ENCODE data around the gene BAHCC1. TPM values are rescaled to one million over a fixed set of nuclear protein-coding genes. Genes with fewer than 3 reads are reported as not detected.

BAHCC1 gene
- total RNA-seq, 2 experiments from 2014 or later, result 0.20 to 0.41 TPM

DNA sequence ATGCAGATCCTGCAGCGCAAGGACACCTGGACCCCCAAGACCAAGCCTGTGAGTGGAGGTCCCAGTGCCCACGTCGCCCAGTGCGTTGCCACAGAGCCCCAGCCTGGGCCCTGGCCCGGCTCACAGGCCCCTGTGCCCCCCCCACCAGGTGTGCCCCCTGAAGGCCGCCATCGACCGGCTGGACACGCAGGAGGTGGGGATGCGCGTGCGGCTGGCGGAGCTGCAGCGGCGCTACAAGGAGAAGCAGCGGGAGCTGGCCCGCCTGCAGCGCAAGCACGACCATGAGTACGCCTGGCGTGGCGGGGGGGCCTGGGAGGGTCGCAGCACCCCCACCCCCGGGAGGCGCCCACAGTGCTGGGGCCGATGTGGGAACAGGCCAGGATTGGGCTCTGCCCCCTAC is 56.6 kb downstream of the BAHCC1 start:
- H3K4me1 ChIP-seq (ENCODE audit: insufficient read depth, low read length), result peaks cover 14% of the 10 kb centered on the region
- intact Hi-C loops (cut with DNase I, micrococcal nuclease), result no loop called here
- TF ChIP-seq, protein P1, sequence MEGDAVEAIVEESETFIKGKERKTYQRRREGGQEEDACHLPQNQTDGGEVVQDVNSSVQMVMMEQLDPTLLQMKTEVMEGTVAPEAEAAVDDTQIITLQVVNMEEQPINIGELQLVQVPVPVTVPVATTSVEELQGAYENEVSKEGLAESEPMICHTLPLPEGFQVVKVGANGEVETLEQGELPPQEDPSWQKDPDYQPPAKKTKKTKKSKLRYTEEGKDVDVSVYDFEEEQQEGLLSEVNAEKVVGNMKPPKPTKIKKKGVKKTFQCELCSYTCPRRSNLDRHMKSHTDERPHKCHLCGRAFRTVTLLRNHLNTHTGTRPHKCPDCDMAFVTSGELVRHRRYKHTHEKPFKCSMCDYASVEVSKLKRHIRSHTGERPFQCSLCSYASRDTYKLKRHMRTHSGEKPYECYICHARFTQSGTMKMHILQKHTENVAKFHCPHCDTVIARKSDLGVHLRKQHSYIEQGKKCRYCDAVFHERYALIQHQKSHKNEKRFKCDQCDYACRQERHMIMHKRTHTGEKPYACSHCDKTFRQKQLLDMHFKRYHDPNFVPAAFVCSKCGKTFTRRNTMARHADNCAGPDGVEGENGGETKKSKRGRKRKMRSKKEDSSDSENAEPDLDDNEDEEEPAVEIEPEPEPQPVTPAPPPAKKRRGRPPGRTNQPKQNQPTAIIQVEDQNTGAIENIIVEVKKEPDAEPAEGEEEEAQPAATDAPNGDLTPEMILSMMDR (IDR thresholded peaks at IDR 0.05), result no peak
- no peak overlapping the region for H3K27ac ChIP-seq (ENCODE audit: low read depth in 1 of 2, low read length in 2 of 2)
- H3K36me3 ChIP-seq (ENCODE audit: insufficient read depth, low read length), result no peaks in the 10 kb centered on the region
- ChIA-PET POLR2A (no interaction called here), CTCF (no interaction called here)
- H3K4me3 Mint-ChIP-seq, result no peak overlapping the region
- DNase-seq (no peak), ATAC-seq (ENCODE audit: poor library complexity) (no peak)
- H3K27ac Mint-ChIP-seq, result no peak overlapping the region
- no peaks in the 10 kb centered on the region for H3K9me3 Mint-ChIP-seq
- no peak overlapping the region for H3K4me3 ChIP-seq (ENCODE audit: low read length)
- no peaks in the 10 kb centered on the region for H3K9me3 ChIP-seq (ENCODE audit: control insufficient read depth in 1 of 2, insufficient read depth in 1 of 2, low read length in 2 of 2)
- no peaks in the 10 kb centered on the region for H3K27me3 Mint-ChIP-seq
- peaks cover 3 to 5% of the 10 kb centered on the region in 2 experiments for H3K27me3 ChIP-seq (ENCODE audit: control insufficient read depth in 1 of 2, insufficient read depth in 2 of 2, low read length in 2 of 2)
- no peaks in the 10 kb centered on the region for H3K36me3 Mint-ChIP-seq (ENCODE audit: low read depth)
- H3K4me1 Mint-ChIP-seq (ENCODE audit: low read depth), result peaks cover 5% of the 10 kb centered on the region

DNA sequence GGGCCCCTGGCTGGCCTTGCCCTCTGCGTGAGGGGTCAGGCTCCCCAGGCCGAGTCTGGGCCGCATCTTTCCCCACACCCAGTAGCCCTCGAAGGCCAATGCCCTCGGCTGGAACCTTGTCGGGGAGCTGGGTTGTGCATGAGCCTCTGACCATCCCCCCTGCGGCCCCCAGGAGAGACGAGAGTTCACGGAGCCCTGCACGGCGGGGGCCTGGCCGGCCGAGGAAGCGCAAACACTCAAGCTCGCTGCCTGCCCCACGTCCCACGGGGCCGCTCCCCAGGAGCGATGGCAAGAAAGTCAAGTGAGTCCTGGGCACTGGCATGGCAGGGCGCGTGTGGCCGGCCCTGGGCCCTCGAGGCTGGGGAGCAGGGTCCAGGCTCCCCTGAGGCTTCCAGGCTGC is 57.3 kb downstream of the BAHCC1 start:
- no peaks in the 10 kb centered on the region for H3K9me3 Mint-ChIP-seq
- Histone ChIP-seq H3K36me3 (ENCODE audit: insufficient read depth, low read length) (no peaks in the 10 kb centered on the region), H3K4me3 (ENCODE audit: low read length) (no peak overlapping the region), H3K9me3 (ENCODE audit: control insufficient read depth in 1 of 2, insufficient read depth in 1 of 2, low read length in 2 of 2) (peaks cover 0 to 6% of the 10 kb centered on the region in 2 experiments), H3K27ac (ENCODE audit: low read depth in 1 of 2, low read length in 2 of 2) (no peak overlapping the region), H3K4me1 (ENCODE audit: insufficient read depth, low read length) (peaks cover 14% of the 10 kb centered on the region), H3K27me3 (ENCODE audit: control insufficient read depth in 1 of 2, insufficient read depth in 2 of 2, low read length in 2 of 2) (peaks cover 3 to 5% of the 10 kb centered on the region in 2 experiments)
- H3K4me3 Mint-ChIP-seq, result no peak overlapping the region
- peaks cover 5% of the 10 kb centered on the region for H3K4me1 Mint-ChIP-seq (ENCODE audit: low read depth)
- POLR2A ChIA-PET, result no interaction called here
- DNase-seq (no peak), ATAC-seq (ENCODE audit: poor library complexity) (no peak)
- H3K27me3 Mint-ChIP-seq, result no peaks in the 10 kb centered on the region
- intact Hi-C loops (cut with DNase I, micrococcal nuclease), result no loop called here
- TF ChIP-seq, protein P1 (IDR thresholded peaks at IDR 0.05), result no peak
- H3K27ac Mint-ChIP-seq, result no peak overlapping the region
- no peaks in the 10 kb centered on the region for H3K36me3 Mint-ChIP-seq (ENCODE audit: low read depth)
- CTCF ChIA-PET, result no interaction called here

DNA sequence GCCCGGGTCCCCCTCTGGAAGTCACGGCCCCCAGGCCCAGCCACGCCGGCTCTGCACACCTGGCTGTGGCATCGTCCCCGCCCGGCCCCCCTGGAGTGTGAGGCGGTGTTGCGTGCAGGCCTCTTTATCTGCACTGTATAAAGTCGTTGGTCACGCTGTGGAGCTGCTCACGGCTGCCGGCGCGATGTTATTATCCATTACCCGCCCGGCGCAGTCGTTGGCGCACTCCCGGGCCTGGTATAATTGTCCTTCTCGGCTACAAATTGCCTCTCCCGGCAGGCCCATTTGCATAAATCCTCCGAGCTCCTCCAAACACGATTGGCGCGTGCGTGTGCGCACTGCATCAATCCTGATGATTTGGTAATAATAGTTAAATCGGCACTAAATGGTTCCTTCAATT is 57.8 kb downstream of the BAHCC1 start:
- Mint-ChIP-seq H3K36me3 (ENCODE audit: low read depth) (no peaks in the 10 kb centered on the region), H3K4me1 (ENCODE audit: low read depth) (peaks cover 5% of the 10 kb centered on the region), H3K27me3 (no peaks in the 10 kb centered on the region), H3K27ac (no peak overlapping the region), H3K4me3 (no peak overlapping the region), H3K9me3 (no peaks in the 10 kb centered on the region)
- no peak for DNase-seq
- peaks cover 14% of the 10 kb centered on the region for H3K4me1 ChIP-seq (ENCODE audit: insufficient read depth, low read length)
- H3K27ac ChIP-seq (ENCODE audit: low read depth in 1 of 2, low read length in 2 of 2), result no peak overlapping the region
- POLR2A ChIA-PET, result no interaction called here
- TF ChIP-seq, protein P1 (IDR thresholded peaks at IDR 0.05), result no peak
- intact Hi-C loops (cut with DNase I, micrococcal nuclease), result no loop called here
- H3K36me3 ChIP-seq (ENCODE audit: insufficient read depth, low read length), result no peaks in the 10 kb centered on the region
- H3K4me3 ChIP-seq (ENCODE audit: low read length), result no peak overlapping the region
- H3K9me3 ChIP-seq (ENCODE audit: control insufficient read depth in 1 of 2, insufficient read depth in 1 of 2, low read length in 2 of 2), result peaks cover 0 to 6% of the 10 kb centered on the region in 2 experiments
- peaks cover 3 to 5% of the 10 kb centered on the region in 2 experiments for H3K27me3 ChIP-seq (ENCODE audit: control insufficient read depth in 1 of 2, insufficient read depth in 2 of 2, low read length in 2 of 2)
- no peak for ATAC-seq (ENCODE audit: poor library complexity)
- CTCF ChIA-PET, result no interaction called here

Measured in CD4-positive, alpha-beta T cell (primary cell).